Adrenal gland (tissue), 12 donors: ENCODE data around the gene ZBED1. TPM values are rescaled to one million over a fixed set of nuclear protein-coding genes. Genes with fewer than 3 reads are reported as not detected.

Experiments
- DNase-seq, 7 donors: peaks; one replicate each; pipeline ENCODE4 v3.0.0-alpha.2; 2019 to 2020
- H3K27ac ChIP-seq, 5 donors: fragments of 200-600 bp; sonication (generic) in 4 of 5; 1 replicate in 3 of 5; 2 replicates in 2 of 5; pipeline versions ENCODE4 v1.5.1 to v1.8.0; 2016 to 2020; ENCODE audit warnings: mild to moderate bottlenecking in 1 of 5
- H3K27me3 ChIP-seq: fragments of 200-600 bp; 2 replicates; pipeline ENCODE4 v1.8.0; 2021
- H3K36me3 ChIP-seq, 2 donors: fragments of 200-600 bp; replicated peaks in 1 of 2; 1 replicate in 1 of 2; 2 replicates in 1 of 2; pipeline versions ENCODE4 v1.5.1 to v1.8.0; 2018 to 2022
- H3K4me1 ChIP-seq, 2 donors: fragments of 200-600 bp; replicated peaks in 1 of 2; 1 replicate in 1 of 2; 2 replicates in 1 of 2; pipeline versions ENCODE4 v1.5.1 to v1.8.0; 2018 to 2021
- H3K4me3 ChIP-seq, 4 donors: fragments of 200-600 bp; sonication (generic) in 3 of 4; one replicate each; pipeline ENCODE4 v1.5.1; 2016 to 2018
- H3K9me3 ChIP-seq, 3 donors: fragments of 200-600 bp; sonication (generic) in 1 of 3; replicated peaks in 1 of 3; 1 replicate in 2 of 3; 2 replicates in 1 of 3; pipeline versions ENCODE4 v1.5.1 to v1.8.0; 2016 to 2021
- POLR2A ChIP-seq, 2 donors: fragments of 450-650 bp; IDR thresholded peaks; one replicate each; pipeline ENCODE4 v1.6.1; 2017; ENCODE audit warnings: antibody characterized with exemption in 2 of 2, mild to moderate bottlenecking in 2 of 2, moderate library complexity in 1 of 2
- WGBS, 4 donors: extraction: QIAGEN DNeasy Blood & Tissue Kit in 2 of 4; methylation state at CpG; one replicate each; pipeline versions ENCODE4 v1.1.5 to v1.1.7; 2013 to 2017; 5-methylcytosine and 5-hydroxymethylcytosine counted together
- intact Hi-C, 2 donors: fragments of 100-400 bp; cut with DNase I; formaldehyde crosslinking; loops; one replicate each; pipeline versions ENCODE4 v1.14.1 to v1.15.0; 2022 to 2023
- polyA plus RNA-seq, 3 donors: library from polyadenylated mRNA; stranded (reverse); fragments of 200-250 nt in 2 of 3; fragments of 350-450 nt in 1 of 3; fragmentation: Illumina TruSeq in 1 of 3; extraction: RNeasy Lipid Tissue Mini Kit (QIAGEN cat#74804) in 1 of 3; gene quantifications; one replicate each; pipeline ENCODE4 v1.2.3, GENCODE V29; 2013 to 2014
- total RNA-seq, 9 donors: library from RNA; depleted of rRNA in 4 of 9; stranded (reverse); fragments of >200 nt in 4 of 9; fragments of 120-200 nt in 1 of 9; fragmentation: NEBNext Ultra II Directional in 1 of 9; extraction: Animal tissue kit (Norgen Biotek cat#: 25700) in 1 of 9; gene quantifications; one replicate each; pipeline versions ENCODE4 v1.1.0 to v1.2.4, GENCODE V29; 2013 to 2023
- TF ChIP-seq, protein P1 (sequence below), 6 experiments: fragments of 450-650 bp in 4 of 6; fragments of 200-600 bp in 2 of 6; sonication (generic) in 1 of 6; IDR thresholded peaks; 1 replicate in 5 of 6; 2 replicates in 1 of 6; pipeline versions ENCODE4 v1.5.1 to v1.8.0; 2016 to 2021; ENCODE audit warnings: antibody characterized with exemption in 6 of 6, mild to moderate bottlenecking in 2 of 6, moderate library complexity in 1 of 6
- donor health status: healthy with polysubstance abuse.
- donor health status: Bipolar disorder and iron deficiency.
- donor health status: DM: yes; HTN: yes; CAD: no.
- donor health status: DM: no; HTN: no; CAD: no.
- donor health status: DM: no; HTN: no; CAD: no.
- donor health status: DM: yes; HTN: yes; CAD: no.

Gene ZBED1
- total and polyA plus RNA-seq, 12 donors = 10.7 to 70.5 (median 45.6) TPM

- no peaks in the 10 kb centered on the region for H3K27me3 ChIP-seq
- no peak for DNase-seq
- intact Hi-C loops = no loop called here
- H3K4me3 ChIP-seq = no peak overlapping the region
- no peaks in the 10 kb centered on the region for H3K4me1 ChIP-seq
- H3K36me3 ChIP-seq = no peaks in the 10 kb centered on the region
- WGBS, 4 donors = 90 to 96% (median 93%) methylated on average over 22 of the region's 22 CpGs
- H3K9me3 ChIP-seq = no peaks in the 10 kb centered on the region
- no peak overlapping the region for H3K27ac ChIP-seq
- TF ChIP-seq POLR2A (IDR thresholded peaks at IDR 0.05) = no peak
- TF ChIP-seq, protein P1, sequence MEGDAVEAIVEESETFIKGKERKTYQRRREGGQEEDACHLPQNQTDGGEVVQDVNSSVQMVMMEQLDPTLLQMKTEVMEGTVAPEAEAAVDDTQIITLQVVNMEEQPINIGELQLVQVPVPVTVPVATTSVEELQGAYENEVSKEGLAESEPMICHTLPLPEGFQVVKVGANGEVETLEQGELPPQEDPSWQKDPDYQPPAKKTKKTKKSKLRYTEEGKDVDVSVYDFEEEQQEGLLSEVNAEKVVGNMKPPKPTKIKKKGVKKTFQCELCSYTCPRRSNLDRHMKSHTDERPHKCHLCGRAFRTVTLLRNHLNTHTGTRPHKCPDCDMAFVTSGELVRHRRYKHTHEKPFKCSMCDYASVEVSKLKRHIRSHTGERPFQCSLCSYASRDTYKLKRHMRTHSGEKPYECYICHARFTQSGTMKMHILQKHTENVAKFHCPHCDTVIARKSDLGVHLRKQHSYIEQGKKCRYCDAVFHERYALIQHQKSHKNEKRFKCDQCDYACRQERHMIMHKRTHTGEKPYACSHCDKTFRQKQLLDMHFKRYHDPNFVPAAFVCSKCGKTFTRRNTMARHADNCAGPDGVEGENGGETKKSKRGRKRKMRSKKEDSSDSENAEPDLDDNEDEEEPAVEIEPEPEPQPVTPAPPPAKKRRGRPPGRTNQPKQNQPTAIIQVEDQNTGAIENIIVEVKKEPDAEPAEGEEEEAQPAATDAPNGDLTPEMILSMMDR (IDR thresholded peaks at IDR 0.05) = no peak
These were observed 48.4 kb downstream of the ZBED1 start for GRCh38 chrX:2452317-2452784.

- 74 to 81% (median 78%) methylated on average over 25 of the region's 25 CpGs for WGBS, 4 donors
- no peak for DNase-seq
- Histone ChIP-seq H3K4me1 (no peaks in the 10 kb centered on the region), H3K27ac (no peak overlapping the region), H3K9me3 (no peaks in the 10 kb centered on the region), H3K27me3 (no peaks in the 10 kb centered on the region), H3K36me3 (no peaks in the 10 kb centered on the region), H3K4me3 (no peak overlapping the region)
- intact Hi-C loops = no loop called here
- no peak for TF ChIP-seq POLR2A (IDR thresholded peaks at IDR 0.05)
- TF ChIP-seq, protein P1 (IDR thresholded peaks at IDR 0.05) = no peak
These were observed 49.1 kb downstream of the ZBED1 start for GRCh38 chrX:2451501-2452316.

- no peaks in the 10 kb centered on the region for H3K9me3 ChIP-seq
- H3K36me3 ChIP-seq = no peaks in the 10 kb centered on the region
- intact Hi-C loops = no loop called here
- no peak overlapping the region for H3K27ac ChIP-seq
- H3K4me3 ChIP-seq = no peak overlapping the region
- DNase-seq = no peak
- H3K27me3 ChIP-seq = no peaks in the 10 kb centered on the region
- TF ChIP-seq, protein P1 (IDR thresholded peaks at IDR 0.05) = no peak
- no peak for TF ChIP-seq POLR2A (IDR thresholded peaks at IDR 0.05)
- no peaks in the 10 kb centered on the region for H3K4me1 ChIP-seq
- 81 to 91% (median 87%) methylated on average over 5 of the region's 5 CpGs for WGBS, 4 donors
These were observed 50.1 kb downstream of the ZBED1 start for GRCh38 chrX:2450681-2451080.

GRCh38 chrX:2449135-2449886, 51.5 kb downstream of the ZBED1 start:
- Histone ChIP-seq H3K27me3 (no peaks in the 10 kb centered on the region), H3K9me3 (no peaks in the 10 kb centered on the region), H3K4me3 (no peak overlapping the region), H3K4me1 (no peaks in the 10 kb centered on the region), H3K36me3 (no peaks in the 10 kb centered on the region), H3K27ac (no peak overlapping the region)
- intact Hi-C loops = no loop called here
- 78 to 92% (median 86%) methylated on average over 13 of the region's 13 CpGs for WGBS, 4 donors
- TF ChIP-seq, protein P1 (IDR thresholded peaks at IDR 0.05) = no peak
- no peak for TF ChIP-seq POLR2A (IDR thresholded peaks at IDR 0.05)
- DNase-seq = no peak
